ENCODE results near the gene AFAP1. TPM values are rescaled to one million over a fixed set of nuclear protein-coding genes. Genes with fewer than 3 reads are reported as not detected.

Gene AFAP1
- total RNA-seq, 1 experiment from 2014 or later: 42.1 TPM

GRCh38 chr4:7747062-7747385 lies 192.6 kb downstream of the AFAP1 start:
- Histone ChIP-seq H3K27ac (ENCODE audit: low read length) (no peak overlapping the region), H3K27me3 (ENCODE audit: low read length) (no peaks in the 10 kb centered on the region), H3K9me2 (replicated peaks; ENCODE audit: low read length) (no peaks in the 10 kb centered on the region), H3K4me3 (ENCODE audit: low read length) (no peak overlapping the region), H4K20me1 (ENCODE audit: low read length) (no peaks in the 10 kb centered on the region), H3K36me3 (ENCODE audit: low read depth, low read length) (no peaks in the 10 kb centered on the region), H3K9me3 (ENCODE audit: low read length) (no peaks in the 10 kb centered on the region), H3K9ac (ENCODE audit: low read length) (no peak overlapping the region), H3K4me2 (ENCODE audit: low read length) (no peak overlapping the region), H2AFZ (ENCODE audit: low read length) (no peak overlapping the region), H3F3A (ENCODE audit: low read length, unreplicated experiment) (peaks cover 4% of the 10 kb centered on the region), H3K79me2 (ENCODE audit: low read length) (no peaks in the 10 kb centered on the region), H3K4me1 (ENCODE audit: insufficient read depth, low read length) (peaks cover 25% of the 10 kb centered on the region)
- ChIA-PET CTCF (no interaction called here), POLR2A (ENCODE audit: unreplicated experiment) (no interaction called here)
- TF ChIP-seq CTCF (conservative IDR thresholded peaks at IDR 0.05; ENCODE audit: low read depth, low read length): no peak
- no peak for TF ChIP-seq EZH2phosphoT487 (IDR thresholded peaks at IDR 0.05; ENCODE audit: borderline replicate concordance, low read length)
- TF ChIP-seq EZH2 (IDR thresholded peaks at IDR 0.05; ENCODE audit: low read length, unreplicated experiment): no peak
- no peak for ATAC-seq
- no TSS peak for BruUV-seq (replicated peaks)
- intact Hi-C loops (cut with micrococcal nuclease): no loop called here
- DNase-seq: no peak

GRCh38 chr4:7746351-7747061 lies 193.2 kb downstream of the AFAP1 start:
- no peaks in the 10 kb centered on the region for H3K79me2 ChIP-seq (ENCODE audit: low read length)
- H3K27me3 ChIP-seq (ENCODE audit: low read length): no peaks in the 10 kb centered on the region
- ChIA-PET POLR2A (ENCODE audit: unreplicated experiment) (no interaction called here), CTCF (no interaction called here)
- no peak overlapping the region for H2AFZ ChIP-seq (ENCODE audit: low read length)
- ATAC-seq: no peak
- H3F3A ChIP-seq (ENCODE audit: low read length, unreplicated experiment): peaks cover 4% of the 10 kb centered on the region
- peaks cover 25% of the 10 kb centered on the region for H3K4me1 ChIP-seq (ENCODE audit: insufficient read depth, low read length)
- H3K9me3 ChIP-seq (ENCODE audit: low read length): no peaks in the 10 kb centered on the region
- intact Hi-C loops (cut with micrococcal nuclease): no loop called here
- H3K9ac ChIP-seq (ENCODE audit: low read length): no peak overlapping the region
- no peaks in the 10 kb centered on the region for H4K20me1 ChIP-seq (ENCODE audit: low read length)
- H3K9me2 ChIP-seq (replicated peaks; ENCODE audit: low read length): no peaks in the 10 kb centered on the region
- no peak overlapping the region for H3K4me2 ChIP-seq (ENCODE audit: low read length)
- no peak overlapping the region for H3K27ac ChIP-seq (ENCODE audit: low read length)
- no peaks in the 10 kb centered on the region for H3K36me3 ChIP-seq (ENCODE audit: low read depth, low read length)
- no TSS peak for BruUV-seq (replicated peaks)
- DNase-seq: no peak
- no peak overlapping the region for H3K4me3 ChIP-seq (ENCODE audit: low read length)
- TF ChIP-seq CTCF (conservative IDR thresholded peaks at IDR 0.05; ENCODE audit: low read depth, low read length): no peak
- no peak for TF ChIP-seq EZH2phosphoT487 (IDR thresholded peaks at IDR 0.05; ENCODE audit: borderline replicate concordance, low read length)

GRCh38 chr4:7745301-7745885 lies 194.3 kb downstream of the AFAP1 start:
- Histone ChIP-seq H3K27me3 (ENCODE audit: low read length) (no peaks in the 10 kb centered on the region), H4K20me1 (ENCODE audit: low read length) (no peaks in the 10 kb centered on the region), H3K36me3 (ENCODE audit: low read depth, low read length) (no peaks in the 10 kb centered on the region), H3K27ac (ENCODE audit: low read length) (no peak overlapping the region), H3K79me2 (ENCODE audit: low read length) (no peaks in the 10 kb centered on the region), H2AFZ (ENCODE audit: low read length) (no peak overlapping the region), H3K9me2 (replicated peaks; ENCODE audit: low read length) (no peaks in the 10 kb centered on the region), H3K9me3 (ENCODE audit: low read length) (no peaks in the 10 kb centered on the region), H3F3A (ENCODE audit: low read length, unreplicated experiment) (peaks cover 4% of the 10 kb centered on the region), H3K9ac (ENCODE audit: low read length) (no peak overlapping the region), H3K4me3 (ENCODE audit: low read length) (no peak overlapping the region), H3K4me1 (ENCODE audit: insufficient read depth, low read length) (peaks cover 17% of the 10 kb centered on the region), H3K4me2 (ENCODE audit: low read length) (no peak overlapping the region)
- intact Hi-C loops (cut with micrococcal nuclease): no loop called here
- no TSS peak for BruUV-seq (replicated peaks)
- DNase-seq (no peak), ATAC-seq (no peak)
- no peak for TF ChIP-seq CTCF (conservative IDR thresholded peaks at IDR 0.05; ENCODE audit: low read depth, low read length)
- TF ChIP-seq EZH2phosphoT487 (IDR thresholded peaks at IDR 0.05; ENCODE audit: borderline replicate concordance, low read length): no peak
- TF ChIP-seq EZH2 (IDR thresholded peaks at IDR 0.05; ENCODE audit: low read length, unreplicated experiment): no peak
- ChIA-PET CTCF (no interaction called here), POLR2A (ENCODE audit: unreplicated experiment) (no interaction called here)
